ENCODE measurements around the gene CPS1.

The CPS1 gene

GRCh38 chr2:210655229-210655975, 99.0 kb downstream of the CPS1 start:
- Histone ChIP-seq H3K9ac (ENCODE audit: low read depth, low read length) (no peak overlapping the region), H3K9me3 (ENCODE audit: control insufficient read depth, insufficient read depth, low read length) (no peaks in the 10 kb centered on the region), H3K36me3 (ENCODE audit: insufficient read depth, low read length) (no peaks in the 10 kb centered on the region), H3K4me1 (ENCODE audit: insufficient read depth, low read length) (no peaks in the 10 kb centered on the region)

- no peaks in the 10 kb centered on the region for H3K4me1 ChIP-seq (ENCODE audit: insufficient read depth, low read length)
- no peaks in the 10 kb centered on the region for H3K9me3 ChIP-seq (ENCODE audit: control insufficient read depth, insufficient read depth, low read length)
- H3K36me3 ChIP-seq (ENCODE audit: insufficient read depth, low read length): no peaks in the 10 kb centered on the region
- H3K9ac ChIP-seq (ENCODE audit: low read depth, low read length): no peak overlapping the region
These were observed 101.5 kb downstream of the CPS1 start for GRCh38 chr2:210657874-210658273.

DNA sequence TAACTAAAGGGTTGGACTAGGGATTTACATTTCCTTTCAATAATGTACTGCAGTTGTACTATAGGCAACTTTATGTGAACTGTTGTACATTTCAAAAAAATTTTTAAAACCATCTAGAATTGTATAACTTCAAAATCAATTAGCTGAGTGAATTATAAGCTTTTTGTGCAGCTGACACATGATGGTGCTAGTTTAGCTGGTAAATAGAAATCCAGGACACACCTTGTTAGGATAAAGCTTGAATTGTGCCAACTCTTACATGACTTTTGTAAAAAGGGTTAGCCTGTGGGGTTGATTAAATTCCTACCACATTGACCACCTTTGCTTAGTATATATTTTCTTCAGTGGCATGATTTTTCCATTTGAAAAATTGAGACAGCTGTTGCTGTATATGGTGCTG, 104.4 kb downstream of the CPS1 start:
- no peaks in the 10 kb centered on the region for H3K9me3 ChIP-seq (ENCODE audit: control insufficient read depth, insufficient read depth, low read length)
- H3K9ac ChIP-seq (ENCODE audit: low read depth, low read length): no peak overlapping the region
- no peaks in the 10 kb centered on the region for H3K36me3 ChIP-seq (ENCODE audit: insufficient read depth, low read length)
- H3K4me1 ChIP-seq (ENCODE audit: insufficient read depth, low read length): no peaks in the 10 kb centered on the region

DNA sequence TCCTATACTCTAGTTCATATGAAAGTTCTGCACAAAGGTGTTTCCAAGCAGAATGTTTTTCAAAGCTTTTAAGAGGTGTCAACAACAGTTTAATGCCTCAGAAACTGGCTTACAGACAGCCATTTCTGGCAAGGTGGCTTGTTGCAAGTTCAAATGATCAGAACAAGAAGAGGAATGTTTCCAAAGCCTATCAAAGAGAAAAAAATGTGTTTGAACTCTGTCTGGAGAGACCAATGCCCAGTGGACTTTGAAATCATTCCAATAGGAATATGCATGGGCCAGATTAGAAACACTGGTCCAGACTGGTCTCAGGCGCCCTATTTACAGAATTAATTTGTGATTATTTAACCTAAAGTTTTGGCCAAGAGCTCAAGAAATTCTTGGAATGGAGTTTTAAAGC, 106.2 kb downstream of the CPS1 start:
- Histone ChIP-seq H3K36me3 (ENCODE audit: insufficient read depth, low read length) (no peaks in the 10 kb centered on the region), H3K4me1 (ENCODE audit: insufficient read depth, low read length) (no peaks in the 10 kb centered on the region), H3K9me3 (ENCODE audit: control insufficient read depth, insufficient read depth, low read length) (no peaks in the 10 kb centered on the region), H3K9ac (ENCODE audit: low read depth, low read length) (no peak overlapping the region)

DNA sequence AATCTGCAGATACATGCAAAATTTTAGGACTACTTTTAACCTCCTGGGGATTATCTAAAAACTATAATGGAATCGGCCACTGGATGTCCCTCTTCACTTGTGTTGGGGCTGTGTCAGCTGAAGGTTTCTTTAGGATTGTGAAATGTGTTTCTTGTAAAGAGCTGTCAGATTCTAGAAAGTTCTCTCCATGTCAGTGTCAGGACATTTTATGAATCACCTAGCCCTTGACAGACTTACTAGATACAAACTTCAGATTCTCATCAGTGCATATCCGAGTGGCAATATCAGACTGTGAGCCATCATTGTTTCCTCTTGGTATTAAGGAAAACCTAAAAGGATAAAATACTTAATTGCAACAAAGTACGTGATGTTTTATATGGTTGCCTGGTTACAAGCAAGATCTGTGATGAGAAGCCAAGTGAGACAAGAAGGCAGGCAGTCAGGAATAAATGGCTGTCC, 107.3 kb downstream of the CPS1 start:
- Histone ChIP-seq H3K36me3 (ENCODE audit: insufficient read depth, low read length) (no peaks in the 10 kb centered on the region), H3K9ac (ENCODE audit: low read depth, low read length) (no peak overlapping the region), H3K9me3 (ENCODE audit: control insufficient read depth, insufficient read depth, low read length) (no peaks in the 10 kb centered on the region), H3K4me1 (ENCODE audit: insufficient read depth, low read length) (no peaks in the 10 kb centered on the region)

DNA sequence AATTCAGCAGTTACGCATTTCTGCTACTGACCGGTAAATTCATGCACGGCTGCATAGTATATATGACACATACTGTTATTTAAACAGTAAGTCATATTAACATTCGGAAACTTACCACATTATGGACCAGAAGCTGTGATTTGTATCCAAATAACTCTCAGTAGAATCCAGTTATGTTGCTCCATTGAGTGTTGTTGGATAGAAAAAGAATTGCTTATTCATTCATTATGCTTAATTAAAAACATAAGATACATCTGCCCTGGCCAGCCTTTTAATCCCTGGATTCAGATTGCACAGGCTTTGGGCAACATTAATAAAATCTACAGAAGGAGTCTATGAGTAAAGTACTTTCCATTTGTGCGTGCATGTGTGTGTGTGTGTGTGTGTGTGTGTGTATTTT, 111.3 kb downstream of the CPS1 start:
- Histone ChIP-seq H3K36me3 (ENCODE audit: insufficient read depth, low read length) (no peaks in the 10 kb centered on the region), H3K4me1 (ENCODE audit: insufficient read depth, low read length) (peaks cover under 1% of the 10 kb centered on the region; the same call in 1 of the 2 replicates), H3K9me3 (ENCODE audit: control insufficient read depth, insufficient read depth, low read length) (no peaks in the 10 kb centered on the region), H3K9ac (ENCODE audit: low read depth, low read length) (no peak overlapping the region)

DNA sequence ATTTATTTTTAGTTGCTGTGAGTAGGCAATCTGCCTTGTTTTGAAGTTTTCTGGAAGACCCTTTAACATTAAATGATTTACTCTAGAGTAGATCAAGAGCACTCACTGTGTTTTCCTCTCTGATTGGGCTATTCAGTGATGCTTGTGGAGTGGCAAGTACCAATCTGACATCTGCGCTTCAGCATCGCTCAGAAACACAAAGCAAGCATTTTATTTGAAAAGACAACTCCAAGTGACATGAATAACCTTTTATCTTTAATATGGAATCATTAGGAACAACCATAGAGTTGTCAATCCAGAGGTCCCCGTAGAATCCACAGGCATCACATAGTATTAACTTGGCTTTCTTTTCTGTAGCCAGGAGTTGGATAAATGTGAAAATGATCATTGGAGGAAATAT, 114.7 kb downstream of the CPS1 start:
- H3K36me3 ChIP-seq (ENCODE audit: insufficient read depth, low read length): no peaks in the 10 kb centered on the region
- H3K4me1 ChIP-seq (ENCODE audit: insufficient read depth, low read length): peaks cover 5% of the 10 kb centered on the region; the same call in 1 of the 2 replicates
- H3K9me3 ChIP-seq (ENCODE audit: control insufficient read depth, insufficient read depth, low read length): no peaks in the 10 kb centered on the region
- H3K9ac ChIP-seq (ENCODE audit: low read depth, low read length): no peak overlapping the region

GRCh38 chr2:210673117-210673516, 116.7 kb downstream of the CPS1 start:
- Histone ChIP-seq H3K9me3 (ENCODE audit: control insufficient read depth, insufficient read depth, low read length) (no peaks in the 10 kb centered on the region), H3K4me1 (ENCODE audit: insufficient read depth, low read length) (peaks cover 5% of the 10 kb centered on the region; the same call in 1 of the 2 replicates), H3K9ac (ENCODE audit: low read depth, low read length) (no peak overlapping the region), H3K36me3 (ENCODE audit: insufficient read depth, low read length) (no peaks in the 10 kb centered on the region)

- H3K36me3 ChIP-seq (ENCODE audit: insufficient read depth, low read length): no peaks in the 10 kb centered on the region
- no peak overlapping the region for H3K9ac ChIP-seq (ENCODE audit: low read depth, low read length)
- peaks cover 5% of the 10 kb centered on the region; the same call in 1 of the 2 replicates for H3K4me1 ChIP-seq (ENCODE audit: insufficient read depth, low read length)
- no peaks in the 10 kb centered on the region for H3K9me3 ChIP-seq (ENCODE audit: control insufficient read depth, insufficient read depth, low read length)
These were observed 119.7 kb downstream of the CPS1 start for GRCh38 chr2:210676067-210676466.

DNA sequence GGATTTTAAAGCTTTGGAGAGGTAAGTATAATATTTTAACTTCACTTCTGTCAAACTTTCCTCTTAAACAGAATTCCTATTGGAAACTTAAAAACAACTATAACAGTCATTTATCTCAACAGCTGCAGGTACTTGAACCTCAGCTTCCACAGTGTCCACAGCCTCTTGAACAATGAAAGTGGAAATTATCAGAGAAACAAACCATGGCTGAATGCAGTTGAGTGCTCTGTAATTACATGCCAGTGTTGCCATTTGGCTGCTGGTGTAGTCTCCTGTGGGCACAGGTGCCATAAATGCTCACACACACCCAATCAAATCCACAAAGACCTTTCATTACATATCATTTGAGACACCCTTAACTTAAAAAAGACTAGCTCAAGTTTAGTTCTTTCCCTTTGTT, 125.1 kb downstream of the CPS1 start:
- no peaks in the 10 kb centered on the region for H3K4me1 ChIP-seq (ENCODE audit: insufficient read depth, low read length)
- no peak overlapping the region for H3K9ac ChIP-seq (ENCODE audit: low read depth, low read length)
- H3K36me3 ChIP-seq (ENCODE audit: insufficient read depth, low read length): no peaks in the 10 kb centered on the region
- H3K9me3 ChIP-seq (ENCODE audit: control insufficient read depth, insufficient read depth, low read length): no peaks in the 10 kb centered on the region

DNA sequence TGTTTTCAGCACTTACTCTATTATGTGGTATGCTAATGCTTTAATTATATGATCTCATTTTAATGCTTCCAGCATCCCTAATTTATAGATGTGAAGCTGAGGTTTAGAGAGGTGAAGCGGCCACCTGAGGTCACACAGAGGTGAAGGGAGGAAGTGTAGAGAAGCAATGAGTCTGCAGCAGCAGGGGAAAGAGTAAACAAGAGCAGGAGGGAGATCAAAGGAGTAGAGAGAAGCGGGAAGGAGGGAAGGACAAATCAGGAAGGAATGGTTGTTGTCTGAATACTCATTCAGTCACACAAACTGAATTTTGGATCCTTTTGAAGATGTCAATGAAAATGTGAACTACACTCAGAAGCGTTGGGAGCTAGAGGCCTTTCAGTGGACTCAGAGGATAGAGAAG, 130.0 kb downstream of the CPS1 start:
- Histone ChIP-seq H3K9ac (ENCODE audit: low read depth, low read length) (no peak overlapping the region), H3K36me3 (ENCODE audit: insufficient read depth, low read length) (no peaks in the 10 kb centered on the region), H3K4me1 (ENCODE audit: insufficient read depth, low read length) (no peaks in the 10 kb centered on the region), H3K9me3 (ENCODE audit: control insufficient read depth, insufficient read depth, low read length) (no peaks in the 10 kb centered on the region)

DNA sequence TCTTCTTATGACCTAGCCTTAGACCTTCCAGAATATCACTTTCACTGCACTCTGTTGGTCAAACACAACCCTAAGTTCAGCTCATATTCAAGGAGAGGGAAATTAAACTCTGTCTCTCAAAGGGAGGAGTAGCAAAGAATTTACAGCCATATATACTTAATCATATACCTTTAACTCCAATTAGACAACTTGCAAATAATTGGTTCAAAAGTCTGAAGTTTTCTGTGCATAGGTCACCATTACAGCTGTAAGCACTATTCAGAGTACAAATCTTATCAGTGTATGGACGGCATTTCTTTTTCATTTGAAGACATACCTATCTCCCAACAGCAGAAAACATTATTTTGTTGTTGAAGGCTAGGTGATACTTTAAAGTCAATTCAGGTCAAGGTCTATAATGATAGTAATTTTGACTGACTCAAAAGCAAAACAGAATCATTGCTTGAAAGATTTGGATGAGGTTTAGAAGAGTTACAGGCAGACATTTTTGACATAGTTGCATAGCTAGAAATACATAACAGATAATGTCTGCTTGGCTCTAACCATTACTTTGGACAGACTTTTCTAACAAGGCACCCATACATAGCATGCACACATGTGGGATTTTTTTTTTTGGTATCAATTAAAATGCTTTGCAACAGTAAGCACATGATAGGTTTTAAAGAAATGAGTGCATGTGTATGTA, 131.5 kb downstream of the CPS1 start:
- no peak overlapping the region for H3K9ac ChIP-seq (ENCODE audit: low read depth, low read length)
- no peaks in the 10 kb centered on the region for H3K36me3 ChIP-seq (ENCODE audit: insufficient read depth, low read length)
- H3K4me1 ChIP-seq (ENCODE audit: insufficient read depth, low read length): no peaks in the 10 kb centered on the region
- no peaks in the 10 kb centered on the region for H3K9me3 ChIP-seq (ENCODE audit: control insufficient read depth, insufficient read depth, low read length)

- Histone ChIP-seq H3K36me3 (ENCODE audit: insufficient read depth, low read length) (no peaks in the 10 kb centered on the region), H3K9me3 (ENCODE audit: control insufficient read depth, insufficient read depth, low read length) (no peaks in the 10 kb centered on the region), H3K4me1 (ENCODE audit: insufficient read depth, low read length) (no peaks in the 10 kb centered on the region), H3K9ac (ENCODE audit: low read depth, low read length) (no peak overlapping the region)
These were observed 151.5 kb downstream of the CPS1 start for GRCh38 chr2:210707900-210708299.

DNA sequence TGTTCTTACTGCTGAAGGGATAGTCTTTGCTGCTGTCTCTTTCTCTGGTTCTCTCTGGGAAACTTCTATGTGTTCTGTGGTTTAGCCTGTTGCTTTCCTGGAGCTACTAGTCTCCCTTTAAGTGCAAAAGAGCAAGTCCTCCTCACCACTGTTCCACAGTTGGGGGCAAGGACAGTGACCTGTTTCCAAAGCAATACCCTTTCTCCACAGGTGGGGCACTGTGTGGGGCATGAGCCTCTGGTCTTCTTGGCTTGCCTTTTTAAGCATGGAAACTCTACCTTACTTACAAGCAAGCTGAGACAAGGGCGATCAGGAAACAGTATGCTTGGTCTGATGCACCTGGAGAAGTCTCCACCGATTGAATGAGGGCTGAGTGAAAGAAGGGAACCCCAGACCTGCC, 156.7 kb downstream of the CPS1 start:
- Histone ChIP-seq H3K4me1 (ENCODE audit: insufficient read depth, low read length) (peaks cover 11% of the 10 kb centered on the region), H3K36me3 (ENCODE audit: insufficient read depth, low read length) (no peaks in the 10 kb centered on the region), H3K9me3 (ENCODE audit: control insufficient read depth, insufficient read depth, low read length) (no peaks in the 10 kb centered on the region), H3K9ac (ENCODE audit: low read depth, low read length) (no peak overlapping the region)

- H3K9me3 ChIP-seq (ENCODE audit: control insufficient read depth, insufficient read depth, low read length): no peaks in the 10 kb centered on the region
- peaks cover 19% of the 10 kb centered on the region for H3K4me1 ChIP-seq (ENCODE audit: insufficient read depth, low read length)
- H3K36me3 ChIP-seq (ENCODE audit: insufficient read depth, low read length): no peaks in the 10 kb centered on the region
- no peak overlapping the region for H3K9ac ChIP-seq (ENCODE audit: low read depth, low read length)
These were observed 159.2 kb downstream of the CPS1 start for GRCh38 chr2:210715560-210716082.
